NB4 (cell line): ENCODE measurements around the gene MORN1.

Source experiments
- CTCF ChIP-seq: IDR thresholded peaks from one replicate; pipeline ENCODE4 v1.5.1; 2012; ENCODE audit warnings: low read depth, low read length
- MAX ChIP-seq: IDR thresholded peaks from 2 replicates; pipeline ENCODE4 v1.6.1; 2011; ENCODE audit warnings: low read depth, low read length
- MYC ChIP-seq: IDR thresholded peaks from 2 replicates; pipeline ENCODE4 v1.6.1; 2011; ENCODE audit warnings: low read depth, low read length
- POLR2A ChIP-seq: IDR thresholded peaks from 2 replicates; pipeline ENCODE4 v1.6.1; 2011; ENCODE audit warnings: mild to moderate bottlenecking; ENCODE audit not compliant: insufficient read length; ENCODE audit errors: extremely low read depth

GRCh38 chr1:2422523-2422922 lies 31.2 kb upstream of the MORN1 start:
- TF ChIP-seq POLR2A (no peak), CTCF (no peak), MYC (no peak), MAX (no peak)
